Measurements from ENCODE around the gene XPO4.

Gene XPO4

GRCh38 chr13:20796791-20797508 lies 105.6 kb downstream of the XPO4 start:
- H3F3A ChIP-seq (ENCODE audit: control insufficient read depth, insufficient read depth), result no peaks in the 10 kb centered on the region
- no peaks in the 10 kb centered on the region for H4K20me1 ChIP-seq (ENCODE audit: control insufficient read depth, insufficient read depth, low read depth, low read length)
- H3K4me2 ChIP-seq (ENCODE audit: low read length), result no peak overlapping the region
- H3K9me2 ChIP-seq (replicated peaks; ENCODE audit: control insufficient read depth, low read length), result no peaks in the 10 kb centered on the region
- peaks cover 5% of the 10 kb centered on the region for H3K4me1 ChIP-seq (ENCODE audit: control insufficient read depth, low read length)
- no peaks in the 10 kb centered on the region for H3K27me3 ChIP-seq (ENCODE audit: control insufficient read depth, low read length)
- TF ChIP-seq EZH2phosphoT487 (IDR thresholded peaks at IDR 0.05; ENCODE audit: borderline replicate concordance, low read length) (no peak), CTCF (IDR thresholded peaks at IDR 0.05; ENCODE audit: low read depth, low read length, poor library complexity, severe bottlenecking) (no peak)
- H3K4me3 ChIP-seq (ENCODE audit: low read length), result no peak overlapping the region
- no peaks in the 10 kb centered on the region for H3K79me2 ChIP-seq (ENCODE audit: control insufficient read depth, low read length)
- H3K9me3 ChIP-seq (ENCODE audit: control insufficient read depth, insufficient read depth, low read length), result no peaks in the 10 kb centered on the region
- H3K27ac ChIP-seq (ENCODE audit: low read depth, low read length), result no peak overlapping the region
- H3K36me3 ChIP-seq (ENCODE audit: control insufficient read depth, low read length), result peaks cover 81% of the 10 kb centered on the region

GRCh38 chr13:20789665-20790064 lies 112.9 kb downstream of the XPO4 start:
- no peak overlapping the region for H3K4me2 ChIP-seq (ENCODE audit: low read length)
- H3K4me3 ChIP-seq (ENCODE audit: low read length), result no peak overlapping the region
- H3F3A ChIP-seq (ENCODE audit: control insufficient read depth, insufficient read depth), result peaks cover 5% of the 10 kb centered on the region; the same call in 1 of the 2 replicates
- H3K36me3 ChIP-seq (ENCODE audit: control insufficient read depth, low read length), result peaks cover 58% of the 10 kb centered on the region
- H3K4me1 ChIP-seq (ENCODE audit: control insufficient read depth, low read length), result no peaks in the 10 kb centered on the region
- H3K27me3 ChIP-seq (ENCODE audit: control insufficient read depth, low read length), result no peaks in the 10 kb centered on the region
- no peaks in the 10 kb centered on the region for H3K9me3 ChIP-seq (ENCODE audit: control insufficient read depth, insufficient read depth, low read length)
- H4K20me1 ChIP-seq (ENCODE audit: control insufficient read depth, insufficient read depth, low read depth, low read length), result no peaks in the 10 kb centered on the region
- TF ChIP-seq EZH2phosphoT487 (IDR thresholded peaks at IDR 0.05; ENCODE audit: borderline replicate concordance, low read length) (no peak), CTCF (IDR thresholded peaks at IDR 0.05; ENCODE audit: low read depth, low read length, poor library complexity, severe bottlenecking) (no peak)
- H3K79me2 ChIP-seq (ENCODE audit: control insufficient read depth, low read length), result no peaks in the 10 kb centered on the region
- no peak overlapping the region for H3K27ac ChIP-seq (ENCODE audit: low read depth, low read length)
- H3K9me2 ChIP-seq (replicated peaks; ENCODE audit: control insufficient read depth, low read length), result no peaks in the 10 kb centered on the region

- Histone ChIP-seq H3K36me3 (ENCODE audit: control insufficient read depth, low read length) (peaks cover 54% of the 10 kb centered on the region), H4K20me1 (ENCODE audit: control insufficient read depth, insufficient read depth, low read depth, low read length) (no peaks in the 10 kb centered on the region), H3K27ac (ENCODE audit: low read depth, low read length) (no peak overlapping the region), H3K9me2 (replicated peaks; ENCODE audit: control insufficient read depth, low read length) (no peaks in the 10 kb centered on the region), H3K4me3 (ENCODE audit: low read length) (no peak overlapping the region), H3K4me1 (ENCODE audit: control insufficient read depth, low read length) (no peaks in the 10 kb centered on the region), H3F3A (ENCODE audit: control insufficient read depth, insufficient read depth) (peaks cover 5% of the 10 kb centered on the region; the same call in 1 of the 2 replicates), H3K27me3 (ENCODE audit: control insufficient read depth, low read length) (no peaks in the 10 kb centered on the region), H3K79me2 (ENCODE audit: control insufficient read depth, low read length) (no peaks in the 10 kb centered on the region), H3K4me2 (ENCODE audit: low read length) (no peak overlapping the region), H3K9me3 (ENCODE audit: control insufficient read depth, insufficient read depth, low read length) (no peaks in the 10 kb centered on the region)
- TF ChIP-seq CTCF (IDR thresholded peaks at IDR 0.05; ENCODE audit: low read depth, low read length, poor library complexity, severe bottlenecking), result no peak
- no peak for TF ChIP-seq EZH2phosphoT487 (IDR thresholded peaks at IDR 0.05; ENCODE audit: borderline replicate concordance, low read length)
These were observed 114.2 kb downstream of the XPO4 start for GRCh38 chr13:20788312-20788711.

Data from DOHH2 (cell line).